Midbrain (tissue), 1 donor: Measurements from ENCODE around the gene MICOS13.

Experiments used
- DNase-seq: peaks from one replicate; lab custom pipeline; 2025; lab: John Stamatoyannopoulos, UW

MICOS13 gene

DNA sequence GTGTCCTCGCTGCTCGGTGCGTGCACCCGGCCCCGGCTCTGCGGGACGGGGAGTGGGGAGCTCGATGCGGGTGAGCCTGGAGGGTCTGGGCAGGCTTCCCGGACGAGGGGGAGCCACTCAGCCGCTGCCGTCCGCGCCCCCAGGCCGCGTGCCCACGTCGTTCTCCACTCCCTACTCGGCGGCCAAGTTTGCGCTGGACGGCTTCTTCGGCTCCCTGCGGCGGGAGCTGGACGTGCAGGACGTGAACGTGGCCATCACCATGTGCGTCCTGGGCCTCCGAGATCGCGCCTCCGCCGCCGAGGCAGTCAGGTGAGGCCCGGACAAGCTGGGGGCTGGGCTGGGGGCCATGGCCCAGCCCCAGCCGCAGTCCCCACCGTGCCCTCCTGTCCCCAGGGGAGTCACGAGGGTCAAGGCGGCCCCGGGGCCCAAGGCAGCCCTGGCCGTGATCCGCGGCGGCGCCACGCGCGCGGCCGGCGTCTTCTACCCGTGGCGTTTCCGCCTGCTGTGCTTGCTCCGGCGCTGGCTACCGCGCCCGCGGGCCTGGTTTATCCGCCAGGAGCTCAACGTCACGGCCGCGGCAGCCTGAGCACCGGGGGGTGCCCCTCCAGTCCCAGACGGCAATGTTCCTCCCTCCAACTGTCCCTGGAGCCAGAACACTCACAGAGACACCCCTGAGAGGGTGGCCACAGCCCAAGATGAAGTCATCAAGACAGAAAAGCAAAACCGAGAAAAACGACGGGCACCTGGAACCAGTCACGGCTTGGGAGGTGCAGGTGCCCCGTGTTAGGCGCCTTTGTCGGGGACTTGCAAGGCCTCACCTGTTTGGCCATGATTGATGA, 7.3 kb upstream of the MICOS13 start:
- no peak for DNase-seq

DNA sequence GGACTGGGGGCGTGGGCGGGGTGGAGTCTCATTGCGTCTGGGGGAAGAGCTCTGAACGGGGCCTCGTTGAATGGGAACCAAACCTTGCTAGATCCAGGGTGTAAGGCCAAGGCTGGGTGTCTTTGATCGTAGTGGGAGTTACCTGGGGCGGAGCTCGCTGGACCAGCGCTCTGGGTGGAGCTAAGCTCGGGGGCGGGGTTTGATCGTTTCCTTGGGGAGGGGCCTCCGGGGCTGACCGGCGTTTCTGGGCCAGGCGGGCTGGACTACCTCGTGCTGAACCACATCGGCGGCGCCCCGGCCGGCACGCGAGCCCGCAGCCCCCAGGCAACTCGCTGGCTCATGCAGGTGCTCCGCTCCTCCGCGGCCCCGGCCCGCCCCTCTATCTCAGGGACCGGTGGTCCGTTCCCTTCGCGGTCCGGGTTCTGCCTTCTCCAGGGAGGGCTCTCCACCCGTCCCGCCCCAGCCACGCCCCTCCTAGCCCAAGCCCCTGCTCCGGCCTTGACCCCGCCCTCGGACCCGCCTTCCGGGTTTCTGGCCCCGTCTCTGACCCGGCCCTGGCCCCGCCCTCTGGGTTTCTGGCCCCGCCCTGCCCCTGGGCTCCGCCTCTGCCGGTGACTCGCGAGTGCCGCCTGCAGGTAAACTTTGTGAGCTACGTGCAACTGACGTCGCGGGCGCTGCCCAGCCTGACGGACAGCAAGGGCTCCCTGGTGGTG, 6.5 kb upstream of the MICOS13 start:
- peak; percentile 82 for DNase-seq

DNA sequence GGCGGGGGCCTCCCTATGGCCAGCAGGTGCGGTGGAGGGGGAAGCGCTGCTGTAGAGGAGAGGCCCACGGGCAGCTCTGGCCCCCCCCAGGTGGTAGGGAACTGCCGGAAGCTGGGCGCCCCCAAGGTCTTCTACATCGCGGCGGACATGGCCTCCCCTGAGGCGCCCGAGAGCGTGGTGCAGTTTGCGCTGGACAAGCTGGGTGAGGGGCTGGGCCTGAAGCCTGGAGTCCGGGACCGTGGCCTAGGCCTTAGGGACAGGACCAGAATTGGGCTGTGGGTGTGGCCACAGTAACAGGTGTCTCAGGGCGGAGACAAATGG, 6.0 kb upstream of the MICOS13 start:
- no peak for DNase-seq

DNA sequence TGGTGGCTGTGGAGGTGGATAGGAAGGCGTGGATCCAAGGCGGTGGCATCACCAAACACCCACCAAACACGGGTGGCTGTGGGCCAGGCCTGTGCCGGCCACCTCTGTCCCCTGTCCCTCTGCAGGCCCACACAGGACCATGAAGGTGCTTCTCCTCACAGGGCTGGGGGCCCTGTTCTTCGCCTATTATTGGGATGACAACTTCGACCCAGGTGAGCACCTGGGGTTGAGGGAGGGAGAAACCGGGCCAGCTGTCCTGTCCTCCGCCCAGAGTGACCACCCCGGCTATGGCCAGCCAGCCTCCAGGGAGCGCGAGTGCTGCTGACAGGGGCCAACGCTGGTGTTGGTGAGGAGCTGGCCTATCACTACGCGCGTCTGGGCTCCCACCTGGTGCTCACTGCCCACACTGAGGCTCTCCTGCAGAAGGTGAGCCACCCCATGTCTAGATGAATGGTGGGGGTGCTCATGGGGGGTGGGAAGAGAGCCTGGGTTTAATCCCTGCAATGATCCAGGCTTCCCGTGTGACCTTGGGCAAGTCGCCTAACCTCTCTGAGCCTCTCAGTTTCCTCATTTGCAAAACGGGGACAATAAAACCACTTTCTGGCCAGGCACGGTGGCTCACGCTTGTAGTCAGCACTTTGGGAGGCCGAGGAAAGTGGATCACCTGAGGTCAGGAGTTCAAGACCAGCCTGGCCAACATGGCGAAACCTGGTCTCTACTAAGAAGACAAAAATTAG, 4.5 kb upstream of the MICOS13 start:
- DNase-seq: no peak

DNA sequence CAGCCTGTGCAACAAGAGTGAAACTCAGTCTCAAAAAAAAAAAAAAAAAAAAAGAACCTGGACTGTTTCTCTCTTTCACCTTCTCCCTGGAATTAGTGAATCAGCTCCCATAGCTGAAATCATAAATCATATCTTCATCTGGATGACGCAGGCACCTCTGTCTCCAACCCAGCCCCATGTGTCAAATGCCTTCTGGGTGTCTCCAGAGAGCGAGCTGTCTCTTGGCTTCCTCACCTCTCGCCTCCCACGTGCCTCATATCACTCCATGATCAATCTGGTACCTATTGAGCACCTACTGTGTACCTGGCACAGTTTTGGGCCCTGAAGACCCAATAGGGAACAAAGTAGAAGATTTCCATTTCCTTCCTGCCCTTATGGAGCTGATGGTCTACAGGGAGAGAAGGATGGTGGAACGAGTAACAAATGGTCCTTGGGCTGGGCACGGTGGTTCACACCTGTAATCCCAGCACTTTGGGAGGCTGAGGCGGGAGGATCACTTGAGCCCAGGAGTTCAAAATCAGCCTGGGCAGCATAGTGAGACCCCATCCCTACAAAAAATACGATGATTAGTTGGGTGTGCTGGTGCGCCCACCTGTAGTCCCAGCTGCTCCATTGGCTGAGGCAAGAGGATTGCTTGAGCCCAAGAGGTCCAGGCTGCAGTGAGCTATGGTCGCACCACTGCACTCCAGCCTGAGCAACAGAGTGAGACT, 3.0 kb upstream of the MICOS13 start:
- no peak for DNase-seq

DNA sequence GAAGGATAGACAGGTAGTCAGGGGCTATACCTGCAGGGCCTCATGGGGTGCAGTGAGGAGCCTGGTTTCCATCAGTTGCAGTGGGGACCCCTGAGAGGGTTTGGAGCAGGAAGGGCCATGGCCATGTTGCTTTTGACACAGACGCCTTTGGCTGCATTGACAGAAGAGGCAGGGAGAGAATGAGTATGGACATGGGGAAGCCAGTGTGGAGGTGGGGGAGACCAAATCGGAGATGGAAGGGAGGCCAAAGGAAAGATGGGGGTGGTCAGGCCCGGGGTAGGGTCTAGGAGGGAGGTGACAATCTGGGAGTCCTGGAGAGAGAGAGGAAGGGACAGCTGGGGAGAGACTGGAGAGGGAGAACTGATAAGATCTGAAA, 1.8 kb upstream of the MICOS13 start:
- no peak for DNase-seq

DNA sequence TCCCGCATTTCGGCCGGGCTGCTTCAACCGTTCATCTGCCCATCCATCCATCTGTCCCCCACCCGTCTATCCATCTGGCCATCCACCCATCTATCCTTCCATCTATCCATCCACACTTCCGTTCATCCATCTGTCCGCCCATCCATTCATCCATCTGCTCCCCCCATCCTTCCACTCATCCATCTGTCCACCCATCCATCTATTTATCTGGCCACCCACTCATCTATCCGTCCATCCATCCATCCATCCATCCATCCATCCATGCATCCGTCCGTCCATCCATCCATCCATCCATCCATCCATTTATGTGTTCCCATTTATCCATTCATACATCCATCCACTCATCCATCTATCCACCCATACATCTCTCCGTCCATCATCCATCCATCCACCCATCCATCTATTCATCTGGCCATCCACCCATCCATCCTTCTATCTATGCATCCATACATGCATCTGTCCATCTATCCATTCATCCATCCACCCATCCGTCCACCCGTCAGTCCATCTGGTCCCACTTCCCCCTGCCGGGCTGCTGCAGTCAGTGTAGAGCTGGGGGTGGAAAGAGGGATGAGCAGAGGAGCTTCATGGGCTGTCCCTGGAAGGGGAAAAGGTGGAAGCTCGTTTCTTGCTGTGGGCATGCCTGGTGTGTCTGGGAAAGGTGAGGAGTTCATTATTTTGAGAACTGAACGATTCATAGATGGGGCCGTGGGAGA, 1.2 kb upstream of the MICOS13 start:
- no peak for DNase-seq

DNA sequence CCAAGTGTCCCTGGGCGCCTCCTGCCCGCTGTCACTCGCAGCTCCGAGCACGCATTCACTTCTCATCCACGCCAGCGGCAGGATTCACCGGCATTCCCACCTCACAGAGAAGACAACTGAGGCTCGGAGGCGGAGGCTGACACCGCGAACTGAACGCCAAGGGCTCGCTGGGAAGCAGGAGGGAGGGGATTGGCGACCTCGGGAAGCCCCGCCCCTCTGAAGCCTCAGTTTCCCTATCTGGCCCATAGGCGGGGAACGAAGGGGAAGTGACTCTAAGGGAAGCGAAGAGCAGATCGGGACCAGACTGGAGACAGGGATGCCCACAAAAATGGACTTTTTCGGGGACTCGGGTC, 256 bp downstream of the MICOS13 start:
- DNase-seq: peak; percentile 66

DNA sequence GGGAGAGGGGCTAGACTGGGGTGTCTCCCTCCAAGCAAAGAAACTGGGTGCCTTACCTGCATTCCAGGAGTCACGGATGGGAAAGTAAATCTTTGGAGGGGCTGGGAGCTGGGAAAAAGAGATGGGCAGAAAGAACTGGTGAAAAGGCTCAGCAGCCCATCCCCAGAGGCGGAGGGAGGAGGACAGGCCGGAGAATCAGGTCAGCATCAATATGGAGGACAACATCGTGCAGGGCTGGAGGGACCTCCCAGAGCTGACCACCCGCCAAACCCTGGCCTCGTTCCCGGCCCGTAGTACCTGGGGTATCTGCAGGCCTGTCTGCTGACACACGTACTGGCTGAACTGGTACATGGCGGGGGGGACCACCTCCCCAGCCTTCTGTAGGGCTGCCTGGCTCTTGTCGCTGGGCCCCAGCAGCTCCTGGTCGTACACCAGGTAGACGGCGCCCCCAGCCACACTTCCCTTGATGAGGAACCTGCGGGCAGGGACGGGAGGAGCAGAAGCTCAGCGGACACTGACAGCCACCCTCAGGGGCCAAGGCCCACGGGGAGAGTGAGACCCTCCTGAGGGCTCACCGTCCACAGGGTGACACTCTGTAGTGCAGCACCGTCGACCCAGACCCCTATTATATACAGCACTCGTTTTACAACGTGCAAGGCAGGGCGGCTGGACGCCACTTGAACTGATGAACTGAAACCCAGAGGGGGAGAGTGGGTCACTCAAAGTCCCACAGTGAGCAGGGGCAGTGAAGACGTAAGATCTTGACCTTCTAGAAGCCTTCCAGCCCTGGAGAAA, 830 bp downstream of the MICOS13 start:
- DNase-seq: no peak

DNA sequence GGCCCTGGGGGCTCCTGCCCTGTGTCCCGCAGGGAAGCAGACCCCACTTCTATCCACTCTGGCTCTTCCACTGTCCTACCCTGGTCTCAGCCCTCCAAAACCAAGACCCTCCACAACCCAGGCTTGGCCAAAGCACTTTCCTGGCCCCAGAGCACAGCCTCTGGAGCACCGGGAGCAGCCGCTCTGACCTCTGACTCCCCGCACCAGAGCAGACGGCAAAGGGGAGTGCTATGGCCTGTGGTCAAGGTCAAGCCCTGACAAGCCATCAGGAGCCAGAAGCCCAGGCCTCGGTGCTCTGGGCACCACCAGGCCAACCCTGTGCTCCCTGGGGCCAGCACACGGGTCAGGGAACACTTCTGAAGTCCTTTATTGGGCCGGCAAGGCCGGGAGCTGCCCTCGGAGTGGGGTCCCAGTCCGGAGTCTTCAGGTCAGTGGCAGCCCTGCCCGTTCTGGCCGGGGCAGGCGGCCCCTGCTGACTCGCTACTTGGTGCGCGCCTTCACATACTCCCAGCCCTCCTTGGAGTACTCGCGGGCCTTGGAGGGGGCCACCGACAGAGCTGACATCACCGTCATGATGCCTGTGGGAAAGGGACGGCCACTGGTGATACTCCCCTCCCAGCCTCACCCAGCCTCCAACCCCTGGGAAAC, 2.1 kb downstream of the MICOS13 start:
- no peak for DNase-seq

DNA sequence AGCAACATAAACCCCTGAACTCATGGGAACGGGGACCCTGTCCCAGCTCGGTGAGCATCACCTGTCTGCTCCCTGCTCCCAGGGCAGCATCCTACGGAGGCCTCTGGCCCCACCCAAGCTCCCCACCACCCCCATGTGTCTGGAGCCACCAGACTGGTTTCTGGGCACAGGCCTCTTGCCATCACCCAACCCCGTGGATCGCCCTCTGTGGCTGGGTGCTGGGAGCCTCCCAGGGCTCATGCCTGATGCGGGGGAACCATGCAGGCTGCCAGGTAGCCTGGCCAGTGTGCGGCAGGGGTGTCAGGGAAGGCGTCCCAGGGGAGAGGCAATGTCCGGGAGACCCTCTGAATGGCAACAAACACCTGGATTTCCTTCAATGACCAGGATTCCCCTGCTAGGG, 2.7 kb downstream of the MICOS13 start:
- DNase-seq: no peak

DNA sequence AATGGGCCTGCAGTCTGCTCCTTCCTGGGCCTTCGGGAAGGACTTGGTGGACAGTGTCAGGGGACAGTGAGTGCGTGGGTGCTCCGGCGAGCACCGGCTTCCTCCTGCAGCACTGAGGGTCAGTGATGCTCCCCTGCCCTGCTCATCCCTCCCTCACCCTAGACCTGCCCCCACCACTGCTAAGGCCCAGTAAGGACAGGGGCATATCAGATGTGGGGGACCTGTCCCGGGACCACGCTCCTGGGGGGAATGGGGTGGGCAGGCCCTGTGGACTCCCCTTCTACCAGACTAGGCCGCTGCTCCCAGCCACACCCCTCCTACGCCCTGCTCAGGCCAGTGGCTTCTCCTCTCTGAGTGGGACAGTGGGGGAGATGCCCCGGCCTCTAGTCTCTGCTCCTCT, 3.2 kb downstream of the MICOS13 start:
- no peak for DNase-seq

DNA sequence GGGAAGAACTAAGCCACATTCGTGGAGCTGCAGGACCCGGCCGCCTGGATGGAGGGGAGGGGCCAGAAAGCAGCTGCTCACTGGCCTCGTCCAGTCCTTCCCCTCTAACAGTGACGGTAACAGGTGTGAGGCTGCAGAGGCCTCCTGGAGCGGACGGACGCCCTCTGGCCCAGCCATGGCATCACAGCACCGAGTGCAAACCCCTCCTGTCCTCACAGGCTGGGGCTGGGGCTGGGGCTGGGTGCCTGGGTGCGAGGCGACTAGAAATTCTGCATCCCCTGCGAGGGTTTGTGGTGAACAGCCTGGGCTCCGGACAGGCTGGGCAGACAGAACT, 3.6 kb downstream of the MICOS13 start:
- no peak for DNase-seq

DNA sequence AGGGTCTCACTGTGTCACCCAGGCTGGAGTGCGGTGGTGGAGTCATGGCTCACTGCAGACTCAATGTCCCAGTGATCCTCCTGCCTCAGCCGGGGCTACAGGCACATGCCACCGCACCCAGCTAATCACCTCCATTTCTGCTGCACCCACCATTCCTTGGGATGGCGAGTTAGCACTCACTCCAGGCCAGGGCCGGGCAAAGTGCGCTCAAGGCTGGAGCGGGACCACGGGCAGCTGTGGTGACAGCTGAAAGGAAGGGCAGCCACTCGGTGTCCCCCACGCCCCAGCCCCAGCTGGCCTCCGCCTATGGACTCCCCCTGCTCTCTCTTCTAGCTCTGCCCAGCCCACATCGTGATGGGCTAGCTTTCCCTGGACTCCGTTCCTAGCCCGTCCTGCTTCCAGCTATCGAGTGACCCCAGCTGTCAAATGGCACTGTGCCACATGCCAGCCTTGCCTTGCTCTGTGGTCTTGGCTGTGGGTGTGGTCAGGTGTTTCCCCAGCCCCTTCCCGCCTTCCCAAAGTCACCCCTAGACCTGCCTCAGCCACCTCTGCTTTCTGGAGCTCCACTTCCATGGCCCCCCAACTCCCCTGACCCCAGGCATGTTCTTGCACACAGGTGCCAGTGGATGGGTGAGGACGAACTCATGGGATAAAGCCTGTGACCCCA, 4.1 kb downstream of the MICOS13 start:
- no peak for DNase-seq

DNA sequence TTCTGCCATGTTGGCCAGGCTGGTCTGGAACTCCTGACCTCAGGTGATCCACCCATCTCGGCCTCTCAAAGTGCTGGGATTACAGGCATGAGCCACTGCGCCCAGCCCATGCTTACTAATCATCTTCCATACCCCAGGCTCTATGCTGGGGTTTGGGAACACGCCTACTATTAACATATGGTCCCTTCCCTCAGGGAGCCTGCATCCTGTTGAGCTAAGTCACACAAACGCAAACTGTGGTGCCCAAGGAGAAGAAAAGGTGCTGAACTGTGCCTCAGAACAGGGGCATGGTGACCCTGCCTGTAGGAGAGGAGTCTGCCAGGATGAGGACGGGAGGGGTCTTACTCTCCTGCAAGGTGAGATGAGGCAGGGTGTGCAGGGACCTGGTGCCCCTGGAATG, 5.6 kb downstream of the MICOS13 start:
- DNase-seq: no peak

DNA sequence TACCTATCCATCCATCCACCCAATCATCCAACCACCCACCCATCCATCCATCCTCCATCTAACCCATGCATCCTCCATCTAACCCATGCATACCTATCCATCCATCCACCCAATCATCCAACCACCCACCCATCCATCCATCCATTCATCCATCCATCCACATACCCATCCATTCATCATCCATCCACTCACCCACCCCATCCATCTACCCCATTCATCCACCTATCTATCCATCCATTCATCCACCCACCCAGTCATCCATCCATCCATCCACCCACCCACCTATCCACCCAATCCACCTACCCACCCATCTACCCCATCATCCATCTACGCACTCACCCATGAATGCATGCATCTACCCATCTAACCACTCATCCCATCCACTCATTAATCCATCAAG, 6.6 kb downstream of the MICOS13 start:
- no peak for DNase-seq

DNA sequence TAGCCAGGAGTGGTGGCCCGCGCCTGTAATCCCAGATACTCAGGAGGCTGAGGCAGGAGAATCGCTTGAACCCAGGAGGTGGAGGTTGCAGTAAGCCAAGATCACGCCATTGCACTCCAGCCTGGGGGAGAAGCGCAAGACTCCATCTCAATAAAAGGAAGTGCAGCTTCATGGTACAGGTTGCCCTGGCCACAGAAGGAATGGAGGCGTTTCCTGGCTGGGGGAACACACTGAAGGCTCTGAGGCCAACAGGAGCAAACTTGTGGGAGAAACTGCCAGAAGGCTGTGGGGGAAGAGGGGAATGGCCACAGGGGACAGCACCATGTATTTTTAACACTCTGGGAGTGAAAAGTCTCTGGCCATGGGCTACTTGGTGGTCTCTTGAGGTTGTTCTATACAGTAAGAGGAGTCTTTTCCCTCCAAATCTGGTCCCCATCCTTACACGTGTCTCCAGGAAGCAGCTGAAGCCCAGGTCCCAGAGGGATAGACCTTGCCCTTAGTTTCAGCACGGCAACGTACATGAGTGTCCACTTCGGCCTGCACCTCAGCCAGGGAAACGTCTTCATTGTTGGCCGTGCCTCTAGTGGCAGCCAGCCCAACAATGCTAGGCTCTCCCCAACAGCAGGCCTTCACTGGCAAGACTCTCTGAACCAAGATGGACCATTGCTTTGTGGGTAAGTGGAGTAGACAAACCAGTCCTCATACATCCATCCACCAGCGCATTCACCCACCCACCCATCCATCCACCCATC, 7.4 kb downstream of the MICOS13 start:
- DNase-seq: no peak

DNA sequence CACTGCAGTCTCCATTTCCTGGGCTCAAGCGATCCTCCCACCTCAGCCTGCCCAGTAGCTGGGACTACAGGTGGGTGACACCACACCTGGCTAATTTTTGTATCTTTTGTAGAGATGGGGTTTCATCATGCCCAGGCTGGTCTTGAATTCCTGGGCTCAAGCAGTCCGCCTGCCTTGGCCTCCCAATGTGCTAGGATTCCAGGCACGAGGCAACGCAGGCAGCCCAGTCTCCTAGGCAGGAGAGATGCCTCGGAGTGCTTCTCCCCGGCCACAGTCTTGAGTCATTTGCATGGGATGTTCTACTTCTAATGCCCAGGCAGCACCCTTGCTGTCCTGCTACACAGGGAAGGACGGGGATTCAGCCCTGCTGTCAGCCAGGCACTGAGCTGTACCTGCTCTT, 8.7 kb downstream of the MICOS13 start:
- no peak for DNase-seq

DNA sequence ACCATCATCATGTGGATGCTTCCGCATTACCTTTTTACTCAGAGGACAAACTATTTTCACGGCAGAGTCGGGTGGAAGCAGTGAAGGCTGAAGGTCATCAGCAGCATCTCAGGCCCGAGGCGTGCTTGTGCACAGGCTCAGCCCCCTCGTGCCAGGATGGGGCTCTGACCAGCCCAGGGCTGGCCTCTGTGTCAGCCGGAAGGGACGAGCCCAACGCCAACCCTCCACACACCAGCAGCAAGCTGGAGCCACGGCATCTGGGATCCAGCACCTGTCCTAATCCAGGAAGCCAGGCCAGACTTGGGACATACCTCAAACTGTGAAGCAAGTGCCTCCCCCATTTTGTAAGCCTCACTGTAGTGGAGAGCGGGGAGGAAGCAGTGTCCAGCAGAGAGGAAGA, 11.1 kb downstream of the MICOS13 start:
- DNase-seq: no peak
